Measurements from ENCODE around the gene MEGF8.

- TF ChIP-seq EZH2 (IDR thresholded peaks at IDR 0.05; ENCODE audit: borderline replicate concordance, insufficient read depth, low read length, poor library complexity, severe bottlenecking) (no peak), CTCF (IDR thresholded peaks at IDR 0.05; ENCODE audit: poor library complexity, severe bottlenecking) (no peak), REST (IDR thresholded peaks at IDR 0.05; ENCODE audit: borderline replicate concordance) (no peak), TAF1 (IDR thresholded peaks at IDR 0.05; ENCODE audit: low read depth) (no peak), RAD21 (conservative IDR thresholded peaks at IDR 0.05) (no peak), POLR2AphosphoS5 (IDR thresholded peaks at IDR 0.05) (no peak)
Measured at GRCh38 chr19:42406111-42406510, 80.7 kb downstream of the MEGF8 start.

Measured in neural cell (in vitro differentiated cells).